GM19372 (cell line): ENCODE results near the gene BICD1.
A peak's percentile ranks its signal among the peaks of the same experiment; 100 is the strongest.

ENCODE experiments used
- ATAC-seq: cut with Tn5 transposase; IDR thresholded peaks from one replicate; pipeline ENCODE4 v1.9.1; 2021; ENCODE audit warnings: mild to moderate bottlenecking, low read depth, moderate library complexity; ENCODE audit not compliant: unreplicated experiment

Gene BICD1

DNA sequence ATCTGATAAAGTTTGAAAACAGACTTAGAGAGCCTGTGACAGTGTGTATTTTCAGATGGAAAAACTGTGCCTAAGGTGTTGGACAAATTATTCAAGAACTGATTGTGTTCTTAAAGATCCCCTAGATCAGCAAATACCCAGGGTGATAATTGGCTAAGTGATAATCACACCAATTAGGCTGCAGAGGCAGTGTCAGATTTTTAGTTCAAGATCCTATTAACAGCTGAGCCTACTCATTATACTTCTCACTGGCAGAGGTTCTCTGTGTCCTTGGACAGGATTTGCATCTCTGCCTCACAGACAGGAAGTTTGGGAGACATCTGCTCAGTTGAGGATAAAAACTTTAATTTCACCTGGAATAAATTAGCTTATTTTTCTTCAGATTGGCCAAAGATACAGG is 288.4 kb downstream of the BICD1 start:
- no peak for ATAC-seq

DNA sequence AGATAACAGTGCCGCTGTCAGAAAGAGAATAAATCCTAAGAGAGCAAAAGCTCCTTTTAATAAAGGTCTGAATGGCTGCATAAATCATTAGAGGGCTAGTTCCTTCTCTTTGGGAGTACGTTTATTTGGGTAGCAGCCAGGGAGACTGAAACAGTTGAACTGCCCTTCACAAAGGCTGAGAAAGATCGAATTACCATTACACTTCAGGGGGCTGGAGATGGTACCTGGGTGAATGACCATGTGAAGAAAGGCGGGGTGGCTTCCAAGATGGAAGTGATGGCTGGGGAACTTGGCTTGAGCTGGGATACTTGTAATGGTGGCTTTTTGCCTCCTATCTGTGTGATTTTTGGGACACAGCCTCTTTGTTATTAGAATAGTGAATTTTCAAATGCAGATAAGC is 291.0 kb downstream of the BICD1 start:
- no peak for ATAC-seq

DNA sequence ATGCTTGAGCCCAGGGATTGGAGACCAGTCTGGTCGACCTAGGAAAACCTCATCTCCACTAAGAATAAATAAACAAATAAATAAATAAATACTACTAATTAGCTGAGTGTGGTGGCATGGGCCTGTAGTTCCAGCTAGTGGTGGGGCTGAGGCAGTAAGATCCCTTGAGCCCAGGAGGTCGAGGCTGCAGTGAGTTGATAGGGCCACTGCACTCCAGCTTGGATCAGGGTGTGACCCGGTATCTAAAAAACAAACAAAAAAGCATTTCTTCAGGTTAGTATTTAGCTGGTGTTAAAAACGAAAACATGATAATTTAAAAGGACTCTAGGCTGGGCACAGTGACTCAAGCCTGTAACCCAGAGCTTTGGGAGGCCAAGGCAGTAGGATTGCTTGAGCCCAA is 291.5 kb downstream of the BICD1 start:
- no peak for ATAC-seq

DNA sequence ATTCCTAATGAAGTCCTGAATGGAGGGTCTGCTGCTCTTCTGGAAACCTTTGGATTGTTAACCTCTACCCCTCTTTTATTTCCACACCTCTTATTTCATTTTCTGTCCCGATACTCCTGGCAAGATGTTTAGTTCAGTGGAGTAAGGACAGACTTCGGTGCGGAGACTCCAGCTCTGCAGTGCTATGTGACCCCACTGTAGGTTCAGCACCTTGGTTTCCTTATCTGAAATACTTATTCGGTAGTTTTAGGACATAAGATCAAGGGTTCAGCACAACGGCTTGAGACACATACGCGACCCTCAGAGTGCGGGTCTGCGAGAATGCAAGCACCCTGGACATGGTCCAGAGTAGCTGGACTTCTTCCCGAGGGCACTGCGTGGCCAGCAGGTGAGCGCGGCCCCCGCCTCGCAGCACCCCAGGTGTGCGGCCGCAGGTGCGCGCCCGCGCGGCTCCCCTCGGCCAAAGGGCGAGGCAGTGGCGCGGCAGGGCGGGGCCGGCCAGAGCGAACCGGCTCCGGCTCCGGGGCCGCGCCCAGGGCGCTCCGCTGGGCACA is 292.2 kb downstream of the BICD1 start:
- ATAC-seq, result no peak

DNA sequence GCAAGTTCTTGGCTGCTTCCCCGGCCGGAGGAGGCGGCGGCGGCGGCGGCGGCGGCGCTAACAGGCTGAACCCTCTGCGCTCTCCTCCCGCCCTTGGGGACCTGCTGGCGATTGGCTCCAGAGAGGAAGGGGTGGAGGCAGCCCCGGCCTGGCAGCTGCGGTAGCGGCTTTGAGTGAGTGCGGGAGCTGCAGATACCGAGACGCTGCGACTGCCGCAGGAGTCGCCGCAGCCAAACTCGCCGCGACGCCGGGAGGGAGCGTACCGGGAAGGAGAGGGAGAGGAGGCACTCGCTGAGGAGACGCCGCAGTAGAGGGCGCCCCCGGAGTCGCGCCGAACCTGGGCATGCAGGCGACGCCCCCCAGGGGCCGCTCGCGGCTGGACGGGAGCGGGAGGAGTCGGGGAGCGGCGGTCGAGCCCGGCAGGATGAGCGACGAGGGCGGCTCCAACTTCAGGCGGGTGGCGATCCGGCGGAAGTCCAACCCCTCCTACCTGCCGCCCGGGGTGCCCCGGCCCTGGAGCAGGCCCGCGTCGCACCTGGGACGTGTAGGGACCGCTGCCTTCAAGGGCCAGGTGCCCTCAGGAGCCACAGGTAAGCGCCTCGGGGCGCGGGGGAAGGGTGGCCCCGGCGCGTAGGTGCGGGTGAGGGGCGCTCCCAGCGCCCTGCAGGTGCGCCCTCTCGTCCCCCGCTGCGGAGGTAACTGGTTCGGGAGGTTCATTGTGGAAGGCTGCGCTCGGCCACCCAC is 292.9 kb downstream of the BICD1 start, which contains the start of gene FGD4:
Gene FGD4 (plus strand): TSS at position 189 of the 744 bp plus-strand sequence.
- peak; percentile 84 for ATAC-seq

DNA sequence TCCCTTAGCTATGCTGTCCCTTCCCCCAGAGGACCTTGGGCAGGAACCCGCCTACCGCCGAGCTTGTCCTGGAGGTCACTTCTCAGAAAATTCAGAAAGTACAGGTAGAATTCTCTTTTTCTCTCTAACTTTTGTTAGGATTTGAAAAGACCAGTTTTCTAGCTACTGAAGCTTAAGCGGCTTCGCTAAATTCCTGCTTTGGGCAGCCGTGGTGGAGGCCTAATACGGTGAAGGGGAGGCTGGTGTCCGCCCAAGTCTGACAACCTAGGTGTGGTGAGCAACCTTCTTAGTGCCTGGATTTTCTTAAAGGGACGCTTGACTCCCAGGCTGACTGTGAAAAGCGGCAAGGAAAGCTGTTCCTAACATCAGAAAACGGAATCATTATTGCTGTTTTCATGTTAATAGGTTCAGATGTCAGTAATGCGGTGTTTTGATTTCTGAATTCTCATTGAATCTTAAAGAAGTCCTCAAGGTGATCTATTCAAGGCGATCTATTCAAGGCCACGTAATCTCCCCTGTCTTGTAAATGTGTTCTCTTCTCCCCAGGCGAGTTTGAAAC is 293.5 kb downstream of the BICD1 start:
- ATAC-seq, result no peak

DNA sequence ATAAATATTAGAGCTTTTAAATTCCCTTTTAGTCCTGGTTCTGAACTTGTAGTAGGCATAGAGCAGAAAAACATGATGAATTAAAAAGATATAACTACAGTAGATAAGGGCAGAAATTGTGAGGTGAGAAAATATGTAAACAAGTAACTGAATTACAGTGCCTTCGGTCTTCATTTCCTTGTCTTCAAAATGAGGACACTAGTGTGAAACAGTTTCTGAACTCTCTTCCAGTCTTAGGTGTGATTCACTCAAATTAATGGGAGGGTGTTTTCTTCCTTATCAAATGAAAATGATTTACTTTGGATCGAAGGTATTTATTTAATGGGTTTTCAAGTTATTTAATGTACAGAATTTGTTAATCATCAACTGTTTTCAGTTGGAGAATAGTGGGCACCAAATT is 294.2 kb downstream of the BICD1 start:
- no peak for ATAC-seq

DNA sequence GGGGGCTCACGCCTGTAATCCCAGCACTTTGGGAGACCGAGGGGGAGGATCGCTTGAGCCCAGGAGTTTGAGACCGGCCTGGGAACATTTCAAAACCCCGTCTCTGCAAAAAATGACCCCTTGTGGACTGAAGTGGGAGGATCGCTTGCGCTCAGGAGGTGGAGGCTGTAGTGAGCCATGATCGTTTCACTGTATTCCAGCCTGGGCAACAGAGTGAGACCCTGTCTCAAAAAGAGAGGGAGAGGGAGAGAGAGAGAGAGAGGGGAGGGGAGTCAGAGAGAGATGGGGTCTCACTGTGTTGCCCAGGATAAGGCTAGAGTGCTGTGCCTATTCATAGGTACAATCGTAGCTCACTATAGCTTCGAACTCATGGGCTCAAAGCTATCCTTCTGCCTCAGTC is 295.5 kb downstream of the BICD1 start:
- no peak for ATAC-seq

DNA sequence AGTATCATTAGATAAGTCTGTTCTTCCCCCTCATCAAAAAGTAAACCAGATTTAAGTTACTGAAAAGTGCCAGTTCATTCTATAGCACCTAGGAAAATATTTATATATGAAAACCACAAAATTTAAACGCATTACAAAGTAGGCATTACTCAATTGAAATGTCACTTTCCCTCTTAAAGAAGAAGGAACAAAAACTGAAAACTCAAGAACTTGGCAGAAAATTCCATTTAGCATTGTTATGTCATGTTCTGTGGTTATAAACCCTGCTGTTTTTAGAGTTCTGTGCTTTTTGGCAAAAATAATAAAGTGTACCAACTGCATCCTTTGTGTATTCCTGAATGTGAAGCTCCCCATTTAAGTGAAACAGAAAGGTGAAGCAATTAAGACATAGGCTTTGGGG is 296.3 kb downstream of the BICD1 start:
- no peak for ATAC-seq

DNA sequence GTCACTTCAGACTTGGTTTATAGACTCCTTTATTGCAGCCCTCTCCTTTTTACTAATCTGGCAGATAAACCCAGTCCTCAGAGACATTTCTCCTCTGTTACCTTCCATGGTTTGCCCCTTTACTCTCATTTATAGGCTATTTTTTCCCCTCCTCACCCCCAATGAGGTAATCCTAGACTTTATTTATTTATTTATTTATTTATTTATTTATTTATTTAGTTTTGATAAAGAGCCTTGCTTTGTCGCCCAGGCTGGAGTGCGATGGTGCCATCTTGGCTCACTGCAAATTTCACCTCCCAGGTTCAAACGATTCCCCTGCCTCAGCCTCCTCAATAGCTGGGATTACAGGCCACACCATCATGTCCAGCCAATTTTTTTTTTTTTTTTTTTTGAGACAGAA is 301.1 kb downstream of the BICD1 start:
- ATAC-seq, result no peak

DNA sequence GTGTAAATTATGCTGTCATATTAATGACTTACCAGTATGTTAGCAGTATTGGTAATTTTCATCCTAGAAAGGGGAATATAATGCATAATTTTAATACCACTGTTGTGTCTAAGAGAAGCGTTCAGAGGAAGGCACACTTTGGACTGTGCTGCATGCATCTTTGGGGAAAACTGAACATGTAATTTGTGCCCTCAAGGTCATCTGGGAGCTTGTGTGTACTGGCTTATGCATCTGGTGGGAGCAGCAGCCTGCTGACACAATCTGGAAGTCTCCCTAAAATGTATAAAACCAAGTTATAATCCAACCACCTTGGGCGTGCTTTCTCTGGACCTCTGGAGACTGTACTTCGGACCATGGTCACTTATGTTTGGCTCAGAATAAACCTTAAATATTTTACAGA is 306.8 kb downstream of the BICD1 start:
- ATAC-seq, result no peak

DNA sequence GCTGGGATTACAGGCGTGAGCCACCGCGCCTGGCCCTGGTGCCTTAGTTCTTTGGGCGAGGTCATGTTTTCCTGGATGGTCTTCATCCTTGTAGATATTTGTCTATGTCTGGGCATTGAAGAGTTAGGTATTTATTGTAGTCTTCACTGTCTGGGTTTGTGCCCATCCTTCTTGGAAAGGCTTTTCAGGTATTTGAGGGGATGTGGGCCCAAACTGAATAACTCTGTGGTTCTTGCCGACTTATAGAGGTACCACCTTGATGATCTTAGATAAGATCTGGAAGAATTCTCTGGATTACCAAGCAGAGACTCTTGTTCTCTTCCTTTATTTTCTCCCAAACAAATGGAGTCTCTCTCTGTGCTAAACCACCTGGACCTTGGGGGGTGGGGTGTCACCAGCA is 311.6 kb downstream of the BICD1 start:
- ATAC-seq, result no peak

DNA sequence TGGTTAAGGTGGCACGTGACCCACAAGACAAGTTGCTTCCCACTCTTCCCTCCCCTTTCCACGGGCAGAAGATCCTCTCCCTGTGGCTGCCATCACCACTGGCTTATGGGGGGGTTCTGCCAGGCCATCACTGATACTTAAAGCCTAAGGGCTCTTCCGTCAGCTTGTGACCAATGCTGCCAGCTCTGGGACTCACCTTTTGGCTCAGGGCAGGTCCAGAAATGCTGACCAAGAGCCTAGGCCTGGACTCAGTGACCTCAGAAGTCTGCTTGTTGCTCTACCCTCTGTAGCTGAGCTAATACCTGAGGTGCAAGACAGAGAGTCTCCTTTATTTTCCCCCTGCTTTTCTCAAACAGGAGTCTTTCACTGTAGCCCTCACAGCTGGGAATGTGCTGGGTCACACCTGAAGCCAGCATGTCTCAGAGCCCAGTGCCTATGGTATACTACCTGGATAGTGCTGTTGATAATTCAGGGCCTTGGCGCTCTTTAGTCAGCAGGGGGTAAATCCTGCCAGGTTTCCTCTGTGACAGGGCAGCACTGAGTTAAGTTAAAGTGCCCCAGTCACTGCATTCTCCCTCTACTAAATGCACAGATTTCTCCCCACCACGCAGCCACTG is 312.4 kb downstream of the BICD1 start:
- ATAC-seq, result no peak

DNA sequence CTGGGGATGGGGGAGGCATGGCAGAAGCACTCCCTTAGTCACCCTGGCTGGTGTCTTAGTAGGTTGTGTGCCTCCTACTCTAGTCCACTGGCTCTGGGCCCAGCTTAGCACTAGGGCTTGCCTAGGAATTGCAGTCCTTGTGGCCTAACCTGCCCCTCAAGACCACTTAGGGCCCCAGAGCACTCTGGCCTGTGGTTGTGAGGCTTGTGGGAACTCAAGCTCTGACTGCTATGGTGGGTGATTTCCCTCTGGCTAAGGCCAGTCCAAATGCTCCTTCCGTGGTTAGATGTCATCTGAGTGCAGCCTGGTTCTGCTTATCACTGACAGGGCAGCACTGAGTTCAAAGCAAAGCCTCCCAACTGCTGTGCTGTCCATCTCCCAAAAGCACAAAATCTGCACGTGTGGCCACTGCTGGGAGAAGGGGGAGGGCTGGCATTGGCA is 312.9 kb downstream of the BICD1 start:
- no peak for ATAC-seq

DNA sequence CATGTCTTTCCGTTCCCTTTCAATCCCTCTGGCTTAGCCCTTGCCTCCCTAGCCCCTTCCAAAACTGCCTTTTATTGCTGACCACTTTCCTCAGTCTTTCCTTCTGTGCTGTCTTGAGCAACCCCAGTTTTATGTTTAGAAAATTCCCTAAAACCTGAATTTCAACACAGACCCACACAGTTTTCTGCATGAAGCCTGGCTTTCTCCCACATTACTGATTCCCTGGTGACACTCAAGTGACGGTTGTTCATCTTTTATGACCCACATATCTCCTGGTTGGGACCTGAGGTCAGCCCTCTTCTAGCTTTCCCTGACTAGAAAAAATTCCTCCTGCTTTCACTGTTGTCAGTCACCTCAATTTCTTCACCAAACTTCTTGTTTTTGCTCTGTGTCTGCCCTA is 313.7 kb downstream of the BICD1 start:
- no peak for ATAC-seq

DNA sequence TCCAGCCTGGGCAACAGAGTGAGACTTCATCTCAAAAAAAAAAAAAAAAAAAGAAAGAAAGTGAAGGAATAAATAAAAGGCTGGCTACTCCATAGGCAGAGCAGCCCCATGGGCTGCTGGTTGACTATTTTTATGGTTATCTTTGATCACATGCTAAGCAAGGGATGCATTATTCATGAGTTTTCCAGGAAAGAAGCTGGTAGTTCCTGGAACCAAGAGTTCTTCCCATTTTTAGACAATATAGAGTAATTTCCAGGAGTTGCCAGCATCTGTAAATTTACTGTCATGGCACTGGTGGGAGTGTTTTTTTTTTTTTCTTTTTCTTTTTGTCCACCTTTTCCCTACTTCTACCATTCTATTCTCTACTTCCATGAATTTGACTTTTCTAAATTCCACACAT is 316.9 kb downstream of the BICD1 start:
- ATAC-seq, result no peak

DNA sequence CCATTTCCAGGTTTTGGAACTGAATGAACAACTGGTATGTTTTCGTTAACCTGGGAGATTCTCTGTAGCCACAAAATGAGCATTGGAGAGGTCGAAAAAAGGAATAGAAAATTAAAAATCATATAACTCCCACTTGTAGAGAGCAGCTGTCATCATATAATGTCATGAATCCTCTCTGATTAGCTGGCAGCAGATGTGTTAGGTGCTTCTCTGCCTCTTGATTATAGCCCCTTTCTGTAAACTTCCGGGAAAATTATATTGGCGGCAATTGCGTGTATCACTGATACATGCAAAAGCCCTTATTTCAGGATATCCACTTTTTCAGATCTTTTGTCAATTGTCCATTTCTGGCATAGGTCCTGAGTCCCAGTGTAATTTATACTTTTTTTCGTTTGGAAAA is 324.4 kb downstream of the BICD1 start:
- no peak for ATAC-seq
